ENCODE data around the gene ME3.

ME3 gene

GRCh38 chr11:86514453-86514852, 158.0 kb downstream of the ME3 start:
- DNase-seq (ENCODE audit: low read depth): no peak

GRCh38 chr11:86513746-86514373, 158.6 kb downstream of the ME3 start:
- DNase-seq (ENCODE audit: low read depth): no peak

- DNase-seq (ENCODE audit: low read depth): no peak
These were observed 159.3 kb downstream of the ME3 start for GRCh38 chr11:86513138-86513537.

GRCh38 chr11:86511086-86511551, 161.3 kb downstream of the ME3 start:
- no peak for DNase-seq (ENCODE audit: low read depth)

- DNase-seq (ENCODE audit: low read depth): no peak
These were observed 161.7 kb downstream of the ME3 start for GRCh38 chr11:86510674-86511073.

GRCh38 chr11:86510097-86510496, 162.3 kb downstream of the ME3 start:
- no peak for DNase-seq (ENCODE audit: low read depth)

- DNase-seq (ENCODE audit: low read depth): no peak
These were observed 162.8 kb downstream of the ME3 start for GRCh38 chr11:86509588-86509974.

- no peak for DNase-seq (ENCODE audit: low read depth)
These were observed 163.5 kb downstream of the ME3 start for GRCh38 chr11:86508604-86509587.

GRCh38 chr11:86507249-86507845, 165.1 kb downstream of the ME3 start:
- DNase-seq (ENCODE audit: low read depth): no peak

GRCh38 chr11:86506235-86506634, 166.2 kb downstream of the ME3 start:
- no peak for DNase-seq (ENCODE audit: low read depth)

GRCh38 chr11:86503131-86503530, 169.3 kb downstream of the ME3 start:
- no peak for DNase-seq (ENCODE audit: low read depth)

GRCh38 chr11:86502137-86502642, 170.2 kb downstream of the ME3 start:
- no peak for DNase-seq (ENCODE audit: low read depth)

GRCh38 chr11:86500500-86501140, 171.8 kb downstream of the ME3 start:
- no peak for DNase-seq (ENCODE audit: low read depth)

- no peak for DNase-seq (ENCODE audit: low read depth)
These were observed 172.7 kb downstream of the ME3 start for GRCh38 chr11:86499723-86500129.

GRCh38 chr11:86497836-86498235, 174.6 kb downstream of the ME3 start:
- no peak for DNase-seq (ENCODE audit: low read depth)

GRCh38 chr11:86497310-86497709, 175.1 kb downstream of the ME3 start:
- no peak for DNase-seq (ENCODE audit: low read depth)

- no peak for DNase-seq (ENCODE audit: low read depth)
These were observed 177.1 kb downstream of the ME3 start for GRCh38 chr11:86495351-86495750.

- DNase-seq (ENCODE audit: low read depth): no peak
These were observed 179.9 kb downstream of the ME3 start for GRCh38 chr11:86492370-86493010.

- DNase-seq (ENCODE audit: low read depth): no peak
These were observed 181.4 kb downstream of the ME3 start for GRCh38 chr11:86491027-86491426.

GRCh38 chr11:86490582-86490981, 181.8 kb downstream of the ME3 start:
- DNase-seq (ENCODE audit: low read depth): no peak

- DNase-seq (ENCODE audit: low read depth): no peak
These were observed 183.0 kb downstream of the ME3 start for GRCh38 chr11:86489442-86489841.

GRCh38 chr11:86488553-86488952, 183.9 kb downstream of the ME3 start:
- DNase-seq (ENCODE audit: low read depth): no peak
